ENCODE data around the gene A4GNT. TPM values are rescaled to one million over a fixed set of nuclear protein-coding genes. Genes with fewer than 3 reads are reported as not detected.

The A4GNT gene
- total RNA-seq, 4 donors from 2014 or later, result not detected

DNA sequence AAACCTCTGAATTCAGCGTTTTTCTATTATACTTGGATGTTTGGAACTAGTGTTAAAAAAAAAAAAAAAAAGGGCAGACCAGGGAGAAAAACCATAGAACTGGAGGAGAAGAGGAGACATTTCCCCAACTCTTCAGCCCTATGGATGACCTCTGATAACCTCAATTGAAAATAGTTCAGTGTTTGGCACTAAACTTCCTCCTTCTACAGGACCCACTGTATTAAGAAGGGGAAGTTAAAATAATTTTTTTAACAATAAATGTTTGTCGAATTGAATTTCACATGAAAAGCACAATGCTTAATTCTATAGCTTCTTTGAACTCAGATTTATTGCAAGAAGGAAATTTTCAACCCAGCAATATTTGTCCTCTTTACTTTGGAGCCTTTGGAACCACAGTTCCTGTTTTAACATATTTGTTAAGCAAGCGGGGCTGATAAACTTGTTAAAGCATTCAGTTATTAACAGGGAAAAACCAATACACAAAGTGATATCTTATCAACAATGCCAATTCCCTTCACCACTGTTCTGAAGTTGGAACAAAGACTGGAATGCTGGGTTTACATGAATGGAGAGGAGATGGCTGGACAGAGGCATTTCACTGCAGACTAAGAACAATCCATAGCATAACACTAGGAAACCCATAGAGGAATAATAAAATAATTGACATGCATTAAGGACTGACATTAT is 3.1 kb upstream of the A4GNT start:
- intact Hi-C loops (cut with DNase I), result no loop called here
- WGBS, 2 donors, result 73 to 85% methylated on average over 3 of the region's 3 CpGs
- TF ChIP-seq, protein P1, sequence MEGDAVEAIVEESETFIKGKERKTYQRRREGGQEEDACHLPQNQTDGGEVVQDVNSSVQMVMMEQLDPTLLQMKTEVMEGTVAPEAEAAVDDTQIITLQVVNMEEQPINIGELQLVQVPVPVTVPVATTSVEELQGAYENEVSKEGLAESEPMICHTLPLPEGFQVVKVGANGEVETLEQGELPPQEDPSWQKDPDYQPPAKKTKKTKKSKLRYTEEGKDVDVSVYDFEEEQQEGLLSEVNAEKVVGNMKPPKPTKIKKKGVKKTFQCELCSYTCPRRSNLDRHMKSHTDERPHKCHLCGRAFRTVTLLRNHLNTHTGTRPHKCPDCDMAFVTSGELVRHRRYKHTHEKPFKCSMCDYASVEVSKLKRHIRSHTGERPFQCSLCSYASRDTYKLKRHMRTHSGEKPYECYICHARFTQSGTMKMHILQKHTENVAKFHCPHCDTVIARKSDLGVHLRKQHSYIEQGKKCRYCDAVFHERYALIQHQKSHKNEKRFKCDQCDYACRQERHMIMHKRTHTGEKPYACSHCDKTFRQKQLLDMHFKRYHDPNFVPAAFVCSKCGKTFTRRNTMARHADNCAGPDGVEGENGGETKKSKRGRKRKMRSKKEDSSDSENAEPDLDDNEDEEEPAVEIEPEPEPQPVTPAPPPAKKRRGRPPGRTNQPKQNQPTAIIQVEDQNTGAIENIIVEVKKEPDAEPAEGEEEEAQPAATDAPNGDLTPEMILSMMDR (IDR thresholded peaks at IDR 0.05), result no peak
- TF ChIP-seq POLR2A (IDR thresholded peaks at IDR 0.05), result no peak
- no peak overlapping the region for H3K4me3 ChIP-seq (replicated peaks in 1 of 3)
- H3K36me3 ChIP-seq, result no peaks in the 10 kb centered on the region
- no peak overlapping the region for H3K27ac ChIP-seq
- no peaks in the 10 kb centered on the region for H3K9me3 ChIP-seq
- H3K4me1 ChIP-seq, result no peaks in the 10 kb centered on the region
- DNase-seq, result no peak
- H3K27me3 ChIP-seq, result no peaks in the 10 kb centered on the region

DNA sequence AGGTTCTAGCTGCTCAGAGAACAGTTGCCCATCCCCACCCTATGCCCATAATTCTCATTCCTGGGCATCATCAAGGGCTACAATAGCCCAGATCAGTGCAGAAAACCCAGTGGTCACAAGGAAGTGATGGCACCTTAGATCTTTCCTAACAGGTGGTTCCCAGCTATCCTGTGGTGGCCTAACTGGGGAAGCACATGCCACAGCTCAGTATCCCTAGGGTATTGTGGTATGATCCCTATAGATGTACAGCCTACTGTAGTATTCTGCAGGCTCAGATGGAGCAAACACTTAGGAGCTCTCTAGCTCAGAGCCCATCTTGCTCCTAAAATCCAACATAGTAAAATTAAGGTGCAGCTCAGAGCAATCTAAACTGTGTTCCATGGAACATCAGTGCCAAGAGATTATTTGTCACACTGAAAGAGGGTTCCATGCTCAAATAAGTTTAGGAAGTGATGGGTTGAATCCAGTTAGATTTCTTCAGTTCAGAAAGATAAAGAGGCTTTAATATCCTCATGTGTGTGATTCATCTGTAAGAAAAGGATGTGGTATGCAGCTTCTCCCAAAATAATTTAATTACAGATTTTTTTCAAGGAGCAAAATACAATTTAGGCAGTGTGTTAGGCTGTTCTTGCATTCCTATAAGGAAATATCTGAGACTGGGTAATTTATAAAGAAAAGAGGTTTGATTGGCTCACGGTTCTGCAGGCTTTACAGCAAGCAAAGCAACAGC is 4.4 kb downstream of the A4GNT start:
- TF ChIP-seq, protein P1 (IDR thresholded peaks at IDR 0.05), result no peak
- TF ChIP-seq POLR2A (IDR thresholded peaks at IDR 0.05), result no peak
- Histone ChIP-seq H3K4me1 (peaks cover 0 to 4% of the 10 kb centered on the region in 2 donors), H3K27me3 (no peaks in the 10 kb centered on the region), H3K27ac (no peak overlapping the region), H3K9me3 (no peaks in the 10 kb centered on the region), H3K36me3 (no peaks in the 10 kb centered on the region), H3K4me3 (replicated peaks in 1 of 3) (no peak overlapping the region)
- no peak for DNase-seq
- 78 to 85% methylated on average over 1 of the region's 1 CpG for WGBS, 2 donors
- intact Hi-C loops (cut with DNase I), result no loop called here

DNA sequence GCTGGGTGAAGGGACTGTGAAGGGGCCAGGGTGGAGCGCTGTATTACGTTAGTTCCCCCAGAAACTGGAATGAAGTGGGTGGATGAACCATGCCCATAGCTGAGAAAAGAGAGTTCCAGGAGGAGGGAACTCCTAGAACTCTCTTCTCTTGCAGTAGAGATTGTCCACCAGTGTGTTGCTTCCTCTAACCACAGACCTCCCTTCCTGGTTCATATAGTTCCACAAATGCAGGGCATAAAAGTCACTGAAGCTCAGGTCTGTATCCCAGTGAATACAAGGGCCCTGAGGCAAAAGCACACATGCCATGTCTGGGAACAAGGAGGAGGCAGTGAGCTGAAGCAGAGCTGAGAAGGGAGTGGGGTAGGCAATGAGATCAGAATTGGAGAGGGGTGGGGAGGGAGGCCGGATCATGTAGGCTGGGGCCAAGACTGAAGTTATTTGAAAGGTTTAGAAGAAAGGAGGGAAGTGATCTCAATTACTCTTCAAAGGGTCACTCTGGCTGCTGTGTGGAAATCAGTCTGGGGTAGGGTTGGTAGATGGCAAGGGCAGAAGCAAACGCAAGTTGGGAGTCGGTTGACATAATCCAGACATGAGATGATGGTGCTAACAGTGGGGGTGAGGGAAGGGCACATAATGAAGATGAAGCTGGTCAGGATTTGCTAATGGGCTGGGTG is 6.5 kb downstream of the A4GNT start:
- Histone ChIP-seq H3K27me3 (no peaks in the 10 kb centered on the region), H3K4me3 (replicated peaks in 1 of 3) (no peak overlapping the region), H3K36me3 (no peaks in the 10 kb centered on the region), H3K27ac (no peak overlapping the region), H3K9me3 (no peaks in the 10 kb centered on the region), H3K4me1 (peaks cover 0 to 4% of the 10 kb centered on the region in 2 donors)
- no peak for DNase-seq
- WGBS, 2 donors, result 57 to 70% methylated on average over 5 of the region's 5 CpGs
- TF ChIP-seq POLR2A (IDR thresholded peaks at IDR 0.05), result no peak
- TF ChIP-seq, protein P1 (IDR thresholded peaks at IDR 0.05), result no peak
- intact Hi-C loops (cut with DNase I), result no loop called here

DNA sequence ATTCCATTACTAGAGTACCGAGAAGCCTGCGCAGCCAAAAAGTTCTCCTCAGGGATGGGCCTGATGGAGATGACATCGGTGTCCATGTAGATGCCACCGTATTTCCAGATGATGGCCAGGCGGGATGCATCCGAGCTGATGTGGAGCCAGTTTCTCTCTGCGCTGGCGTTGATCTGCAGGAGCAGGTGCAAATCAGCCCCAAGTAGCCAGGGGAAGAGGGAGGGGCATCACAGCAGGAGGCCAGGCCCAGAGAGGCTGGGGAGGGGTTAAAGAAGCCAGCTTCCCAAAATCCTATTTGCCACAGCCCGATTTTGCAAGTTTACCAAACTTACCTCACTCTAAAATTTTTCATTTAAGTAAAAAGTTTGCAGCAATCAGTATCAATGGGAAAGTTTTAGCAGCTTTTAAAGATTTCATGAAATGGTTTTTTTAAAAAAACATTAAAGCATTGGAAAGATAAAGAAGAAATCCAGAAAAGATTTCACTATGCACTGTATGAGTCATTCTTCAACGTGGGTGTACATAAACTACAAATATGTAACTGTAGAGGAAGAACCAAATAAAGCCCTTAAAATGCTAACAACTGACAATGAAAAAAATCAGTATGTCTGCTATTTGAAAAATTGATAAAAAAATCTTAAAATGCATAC is 7.4 kb downstream of the A4GNT start:
- H3K27me3 ChIP-seq, result no peaks in the 10 kb centered on the region
- H3K4me1 ChIP-seq, result peaks cover 0 to 4% of the 10 kb centered on the region in 2 donors
- no peak overlapping the region for H3K4me3 ChIP-seq (replicated peaks in 1 of 3)
- H3K9me3 ChIP-seq, result no peaks in the 10 kb centered on the region
- intact Hi-C loops (cut with DNase I), result no loop called here
- no peak overlapping the region for H3K27ac ChIP-seq
- no peaks in the 10 kb centered on the region for H3K36me3 ChIP-seq
- TF ChIP-seq, protein P1 (IDR thresholded peaks at IDR 0.05), result no peak
- TF ChIP-seq POLR2A (IDR thresholded peaks at IDR 0.05), result no peak
- no peak for DNase-seq
- WGBS, 2 donors, result 84 to 88% methylated on average over 10 of the region's 10 CpGs
